Mesenchymal stem cell (in vitro differentiated cells and primary cell): Measurements from ENCODE around the gene PRDM2.

Experiments used
- DNase-seq: peaks from one replicate; pipeline ENCODE4 v3.0.0-alpha.2; 2013
- H2AFZ ChIP-seq: one replicate; pipeline ENCODE4 v1.6.1; 2013; ENCODE audit warnings: low read depth, mild to moderate bottlenecking, control low read depth, inconsistent platforms, low read length, moderate library complexity
- H2AK5ac ChIP-seq: 2 replicates; pipeline ENCODE4 v1.6.1; 2013; ENCODE audit warnings: low read length, moderate library complexity, mild to moderate bottlenecking, inconsistent platforms; ENCODE audit not compliant: severe bottlenecking
- H2BK120ac ChIP-seq: one replicate; pipeline ENCODE4 v1.6.1; 2013; ENCODE audit warnings: low read depth, mild to moderate bottlenecking, inconsistent platforms, low read length, moderate library complexity
- H2BK12ac ChIP-seq, 2 experiments: one replicate each; pipeline ENCODE4 v1.6.1; 2013; ENCODE audit warnings: inconsistent platforms in 2 of 2, low read length in 2 of 2, mild to moderate bottlenecking in 2 of 2, moderate library complexity in 2 of 2, control low read depth in 1 of 2
- H2BK15ac ChIP-seq: one replicate; pipeline ENCODE4 v1.6.1; 2013; ENCODE audit warnings: mild to moderate bottlenecking, low read depth, inconsistent platforms; ENCODE audit not compliant: poor library complexity, severe bottlenecking
- H2BK5ac ChIP-seq: 2 replicates; pipeline ENCODE4 v1.6.1; 2013; ENCODE audit warnings: low read depth, mild to moderate bottlenecking, low read length, control low read depth, inconsistent platforms; ENCODE audit not compliant: poor library complexity, severe bottlenecking
- H3K14ac ChIP-seq, 2 experiments: one replicate each; pipeline ENCODE4 v1.6.1; 2013; ENCODE audit warnings: inconsistent platforms in 2 of 2, low read length in 2 of 2, control low read depth in 1 of 2, mild to moderate bottlenecking in 1 of 2, moderate library complexity in 1 of 2
- H3K18ac ChIP-seq, 2 experiments: one replicate each; pipeline ENCODE4 v1.6.1; 2013; ENCODE audit warnings: inconsistent platforms in 2 of 2, low read length in 2 of 2, control low read depth in 1 of 2, low read depth in 1 of 2, mild to moderate bottlenecking in 1 of 2
- H3K23ac ChIP-seq, 2 experiments: one replicate each; pipeline ENCODE4 v1.6.1; 2013; ENCODE audit warnings: inconsistent platforms in 2 of 2, low read length in 2 of 2, mild to moderate bottlenecking in 2 of 2, moderate library complexity in 2 of 2, control low read depth in 1 of 2
- H3K27ac ChIP-seq: 2 replicates; pipeline ENCODE4 v1.5.1; 2013; ENCODE audit warnings: mild to moderate bottlenecking, moderate library complexity, low read length, control low read depth, inconsistent platforms; ENCODE audit not compliant: poor library complexity, severe bottlenecking
- H3K27me3 ChIP-seq, 2 experiments: 2 replicates each; pipeline versions ENCODE4 v1.6.1 to v1.7.0; 2013; ENCODE audit warnings: low read length in 2 of 2, mild to moderate bottlenecking in 2 of 2, moderate library complexity in 2 of 2, control low read depth in 1 of 2, inconsistent platforms in 1 of 2; ENCODE audit not compliant: control insufficient read depth in 1 of 2, insufficient read depth in 1 of 2
- H3K36me3 ChIP-seq, 2 experiments: 2 replicates each; pipeline versions ENCODE4 v1.6.1 to v1.7.0; 2013; ENCODE audit warnings: low read length in 2 of 2, control low read depth in 1 of 2, inconsistent platforms in 1 of 2, low read depth in 1 of 2, mild to moderate bottlenecking in 1 of 2; ENCODE audit not compliant: insufficient read depth in 2 of 2, control insufficient read depth in 1 of 2
- H3K4ac ChIP-seq, 2 experiments: one replicate each; pipeline ENCODE4 v1.6.1; 2013; ENCODE audit warnings: inconsistent platforms in 2 of 2, low read length in 2 of 2, mild to moderate bottlenecking in 2 of 2, moderate library complexity in 2 of 2, control low read depth in 1 of 2, low read depth in 1 of 2
- H3K4me1 ChIP-seq: 2 replicates; pipeline ENCODE4 v1.6.1; 2013; ENCODE audit warnings: low read depth, low read length, control low read depth; ENCODE audit not compliant: control insufficient read depth, insufficient read depth
- H3K4me2 ChIP-seq: 2 replicates; pipeline ENCODE4 v1.6.1; 2013; ENCODE audit warnings: low read length, mild to moderate bottlenecking, inconsistent platforms; ENCODE audit not compliant: poor library complexity, severe bottlenecking
- H3K4me3 ChIP-seq, 2 experiments: 2 replicates each; pipeline versions ENCODE4 v1.5.1 to v1.7.0; 2013; ENCODE audit warnings: low read length in 2 of 2, mild to moderate bottlenecking in 2 of 2, control low read depth in 1 of 2, low read depth in 1 of 2; ENCODE audit not compliant: insufficient read depth in 1 of 2
- H3K79me1 ChIP-seq: replicated peaks from 2 replicates; pipeline ENCODE4 v1.6.1; 2013; ENCODE audit warnings: mild to moderate bottlenecking, control low read depth, low read length, inconsistent platforms; ENCODE audit not compliant: poor library complexity, severe bottlenecking
- H3K9ac ChIP-seq: 2 replicates; pipeline ENCODE4 v1.7.0; 2013; ENCODE audit warnings: mild to moderate bottlenecking, low read length, moderate library complexity
- H3K9me3 ChIP-seq: 2 replicates; pipeline ENCODE4 v1.7.0; 2013; ENCODE audit warnings: mild to moderate bottlenecking, low read length; ENCODE audit not compliant: control insufficient read depth
- H4K8ac ChIP-seq: one replicate; pipeline ENCODE4 v1.6.1; 2013; ENCODE audit warnings: inconsistent platforms, mild to moderate bottlenecking, low read length, moderate library complexity
- H4K91ac ChIP-seq: one replicate; pipeline ENCODE4 v1.6.1; 2013; ENCODE audit warnings: mild to moderate bottlenecking, low read length, inconsistent platforms
- WGBS: methylation state at CpG from one replicate; pipeline ENCODE4 v1.1.7; 2013; ENCODE audit warnings: mixed read lengths; 5-methylcytosine and 5-hydroxymethylcytosine counted together

The PRDM2 gene

GRCh38 chr1:13769830-13770229, 69.8 kb downstream of the PRDM2 start:
- Histone ChIP-seq H3K9me3 (no peaks in the 10 kb centered on the region), H3K14ac (no peak overlapping the region), H3K9ac (no peak overlapping the region), H3K27me3 (no peaks in the 10 kb centered on the region), H3K23ac (no peak overlapping the region), H4K8ac (no peak overlapping the region), H2AFZ (no peak overlapping the region), H2BK15ac (no peak overlapping the region), H2BK12ac (no peak overlapping the region), H3K4me3 (no peak overlapping the region), H3K4me2 (no peak overlapping the region), H3K4ac (no peak overlapping the region), H3K27ac (no peak overlapping the region), H2BK5ac (no peak overlapping the region), H3K4me1 (peaks cover 13% of the 10 kb centered on the region), H3K18ac (no peak overlapping the region), H4K91ac (peak overlapping the region; percentile 57), H2BK120ac (no peak overlapping the region), H3K79me1 (peaks cover 8% of the 10 kb centered on the region), H3K36me3 (peaks cover 12 to 36% of the 10 kb centered on the region in 2 experiments), H2AK5ac (no peak overlapping the region)
- WGBS = 95% methylated on average over 3 of the region's 5 CpGs
- no peak for DNase-seq

- Histone ChIP-seq H2BK5ac (no peak overlapping the region), H3K14ac (no peak overlapping the region), H3K18ac (no peak overlapping the region), H3K9me3 (no peaks in the 10 kb centered on the region), H3K4me1 (peaks cover 10% of the 10 kb centered on the region), H2AK5ac (no peak overlapping the region), H2BK15ac (no peak overlapping the region), H2BK12ac (no peak overlapping the region), H3K23ac (no peak overlapping the region), H4K91ac (no peak overlapping the region), H3K4me3 (no peak overlapping the region), H3K36me3 (peaks cover 15 to 39% of the 10 kb centered on the region in 2 experiments), H4K8ac (no peak overlapping the region), H3K4me2 (no peak overlapping the region), H2BK120ac (no peak overlapping the region), H3K27me3 (no peaks in the 10 kb centered on the region), H3K27ac (no peak overlapping the region), H2AFZ (no peak overlapping the region), H3K9ac (no peak overlapping the region), H3K79me1 (peaks cover 10% of the 10 kb centered on the region), H3K4ac (no peak overlapping the region)
- DNase-seq = no peak
- WGBS = 100% methylated on average over 3 of the region's 3 CpGs
Measured at GRCh38 chr1:13770743-13771142, 70.8 kb downstream of the PRDM2 start.

- Histone ChIP-seq H2AK5ac (no peak overlapping the region), H3K4me3 (no peak overlapping the region), H3K27ac (no peak overlapping the region), H2AFZ (no peak overlapping the region), H2BK15ac (no peak overlapping the region), H3K27me3 (no peaks in the 10 kb centered on the region), H4K91ac (no peak overlapping the region), H3K9me3 (no peaks in the 10 kb centered on the region), H2BK12ac (no peak overlapping the region), H3K9ac (no peak overlapping the region), H3K79me1 (peaks cover 17% of the 10 kb centered on the region), H3K23ac (no peak overlapping the region), H2BK5ac (no peak overlapping the region), H3K18ac (no peak overlapping the region), H3K4me1 (peaks cover 7% of the 10 kb centered on the region), H3K4me2 (no peak overlapping the region), H3K36me3 (peaks cover 21 to 49% of the 10 kb centered on the region in 2 experiments), H4K8ac (no peak overlapping the region), H3K4ac (no peak overlapping the region), H2BK120ac (no peak overlapping the region), H3K14ac (no peak overlapping the region)
- DNase-seq = no peak
- 94% methylated on average over 5 of the region's 5 CpGs for WGBS
Measured at GRCh38 chr1:13771745-13772144, 71.8 kb downstream of the PRDM2 start.

- peaks cover 20% of the 10 kb centered on the region for H3K79me1 ChIP-seq
- H3K9me3 ChIP-seq = no peaks in the 10 kb centered on the region
- peaks cover 5% of the 10 kb centered on the region for H3K4me1 ChIP-seq
- no peak overlapping the region for H3K4me3 ChIP-seq
- no peak overlapping the region for H3K23ac ChIP-seq
- no peak overlapping the region for H2AK5ac ChIP-seq
- no peak overlapping the region for H4K8ac ChIP-seq
- no peak overlapping the region for H2AFZ ChIP-seq
- 99% methylated on average over 3 of the region's 4 CpGs for WGBS
- H2BK15ac ChIP-seq = no peak overlapping the region
- H2BK5ac ChIP-seq = no peak overlapping the region
- no peak overlapping the region for H3K4me2 ChIP-seq
- H3K27me3 ChIP-seq = no peaks in the 10 kb centered on the region
- no peak overlapping the region for H3K18ac ChIP-seq
- peaks cover 25 to 54% of the 10 kb centered on the region in 2 experiments for H3K36me3 ChIP-seq
- H3K14ac ChIP-seq = no peak overlapping the region
- no peak overlapping the region for H2BK12ac ChIP-seq
- no peak overlapping the region for H2BK120ac ChIP-seq
- H3K4ac ChIP-seq = no peak overlapping the region
- H4K91ac ChIP-seq = no peak overlapping the region
- H3K27ac ChIP-seq = no peak overlapping the region
- no peak overlapping the region for H3K9ac ChIP-seq
- DNase-seq = no peak
Measured at GRCh38 chr1:13772271-13772670, 72.3 kb downstream of the PRDM2 start.
